ENCODE data around the gene PROC.

Gene PROC

DNA sequence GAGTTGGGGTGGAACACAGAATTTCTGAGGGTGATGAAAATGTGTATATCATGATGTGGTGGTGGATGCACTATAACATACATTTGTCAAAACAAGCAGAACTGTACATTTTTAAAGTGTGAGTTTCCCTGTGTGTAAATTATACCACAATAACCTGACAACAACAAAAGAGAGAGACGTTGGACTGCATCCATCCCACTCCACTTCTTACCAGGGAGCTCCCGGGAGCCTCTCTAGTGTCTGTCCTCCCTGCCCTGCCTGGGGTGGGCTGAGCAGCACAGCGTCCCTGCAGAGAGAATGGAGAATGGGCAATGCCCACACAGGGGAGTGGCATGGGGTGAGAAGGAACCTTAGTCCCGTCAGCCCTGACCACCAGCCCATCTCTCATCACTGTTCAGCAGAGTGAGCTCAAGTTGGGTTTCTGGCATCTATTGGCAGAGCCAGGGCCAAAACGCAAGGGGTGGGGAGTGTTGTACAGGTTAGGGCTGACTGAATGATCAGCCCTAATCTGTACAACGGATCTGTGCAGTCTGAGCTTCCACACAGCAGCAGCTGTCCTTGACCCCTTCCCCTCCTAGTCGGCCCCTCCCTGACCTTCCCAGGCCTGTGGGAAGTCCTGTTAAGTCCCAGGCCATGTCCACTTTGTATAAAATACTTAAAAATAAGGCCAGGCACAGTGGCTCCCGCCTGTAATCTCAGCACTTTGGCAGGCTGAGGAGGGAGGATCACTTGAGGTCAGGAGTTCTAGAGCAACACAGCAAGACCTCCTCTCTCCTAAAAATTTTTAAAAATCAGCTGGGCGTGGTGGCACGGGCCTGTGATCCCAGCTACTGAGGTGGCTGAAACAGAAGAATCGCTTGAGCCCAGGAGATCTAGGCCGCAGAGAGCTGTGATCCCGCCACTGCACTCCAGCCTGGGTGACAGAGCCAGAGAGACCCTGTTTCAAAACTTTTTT, 3.3 kb upstream of the PROC start:
- no peak for DNase-seq (ENCODE audit: low read depth)

DNA sequence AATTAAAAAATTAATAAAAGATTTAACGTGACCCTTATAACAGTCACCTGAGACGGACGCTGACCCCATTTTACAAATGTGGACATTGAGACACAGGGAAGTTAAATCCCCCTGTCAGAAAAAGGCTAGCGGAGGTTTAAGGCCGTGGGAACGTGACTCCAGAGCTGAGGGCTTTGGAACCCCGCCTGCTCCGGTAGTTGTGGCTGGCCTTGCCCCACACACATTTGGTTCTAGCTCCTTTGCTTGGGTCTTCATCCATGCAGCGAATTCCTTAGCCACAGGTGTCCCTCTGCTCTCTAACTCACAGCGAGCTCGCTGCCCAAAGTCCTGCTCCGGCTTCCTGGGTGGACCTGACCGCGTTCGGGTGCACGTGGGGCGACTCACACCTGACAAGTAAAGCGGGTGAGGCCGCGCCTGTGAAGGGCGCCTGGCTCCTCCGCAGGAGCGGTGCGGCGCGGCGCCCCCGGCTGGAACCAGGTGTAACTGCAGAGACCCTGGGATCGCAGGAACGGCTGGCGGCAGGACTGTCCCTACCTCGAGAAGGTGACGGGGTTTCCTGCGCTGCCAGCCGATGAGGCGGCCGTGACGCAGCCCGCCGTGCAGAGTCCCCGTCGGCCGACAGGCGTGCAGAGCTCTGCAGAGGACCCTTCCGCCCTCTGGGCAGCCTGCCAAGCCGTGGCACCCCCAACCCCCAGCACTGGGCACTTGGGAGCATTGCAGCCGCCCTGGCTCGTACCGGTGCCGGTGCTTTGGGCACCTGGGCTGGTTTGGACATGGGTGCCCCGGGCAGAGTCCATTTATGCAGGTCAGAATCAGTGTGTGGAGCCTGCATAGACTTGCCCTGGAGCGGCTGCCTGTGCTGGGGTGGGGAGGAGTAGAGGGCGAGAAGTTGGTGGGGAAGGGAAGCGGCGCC, 2.4 kb upstream of the PROC start:
- DNase-seq (ENCODE audit: low read depth): no peak

DNA sequence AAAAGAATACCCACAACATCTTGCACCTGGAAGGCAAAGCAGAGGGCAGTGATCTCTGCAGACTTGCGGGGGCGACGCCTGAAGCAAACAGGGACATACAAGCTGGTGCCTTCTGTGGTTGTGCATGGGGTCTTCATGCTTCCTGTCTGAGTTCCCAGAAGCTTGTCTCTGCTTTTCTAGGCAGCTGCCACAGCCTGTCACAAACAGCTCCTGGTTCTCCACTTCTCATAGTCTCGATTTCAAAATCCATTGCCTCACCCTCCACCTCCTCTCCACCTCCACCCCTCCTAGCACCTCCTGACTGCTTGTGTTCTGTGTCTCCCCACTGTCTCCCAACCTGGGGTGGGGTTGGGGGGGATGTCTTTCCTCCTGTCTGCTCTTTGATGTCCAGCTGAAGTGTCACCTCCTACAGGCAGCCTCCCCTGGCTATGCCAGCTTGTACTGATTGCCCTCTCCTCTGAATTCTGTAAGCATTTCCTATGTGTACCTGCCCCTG, 1.7 kb upstream of the PROC start:
- no peak for DNase-seq (ENCODE audit: low read depth)

DNA sequence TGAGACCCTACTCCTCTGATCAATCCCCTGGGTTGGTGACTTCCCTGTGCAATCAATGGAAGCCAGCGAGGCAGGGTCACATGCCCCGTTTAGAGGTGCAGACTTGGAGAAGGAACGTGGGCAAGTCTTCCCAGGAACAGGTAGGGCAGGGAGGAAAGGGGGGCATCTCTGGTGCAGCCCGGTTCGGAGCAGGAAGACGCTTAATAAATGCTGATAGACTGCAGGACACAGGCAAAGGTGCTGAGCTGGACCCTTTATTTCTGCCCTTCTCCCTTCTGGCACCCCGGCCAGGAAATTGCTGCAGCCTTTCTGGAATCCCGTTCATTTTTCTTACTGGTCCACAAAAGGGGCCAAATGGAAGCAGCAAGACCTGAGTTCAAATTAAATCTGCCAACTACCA, 821 bp upstream of the PROC start:
- DNase-seq (ENCODE audit: low read depth): no peak

DNA sequence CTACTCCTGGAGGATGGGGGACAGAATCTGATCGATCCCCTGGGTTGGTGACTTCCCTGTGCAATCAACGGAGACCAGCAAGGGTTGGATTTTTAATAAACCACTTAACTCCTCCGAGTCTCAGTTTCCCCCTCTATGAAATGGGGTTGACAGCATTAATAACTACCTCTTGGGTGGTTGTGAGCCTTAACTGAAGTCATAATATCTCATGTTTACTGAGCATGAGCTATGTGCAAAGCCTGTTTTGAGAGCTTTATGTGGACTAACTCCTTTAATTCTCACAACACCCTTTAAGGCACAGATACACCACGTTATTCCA, 844 bp downstream of the PROC start:
- DNase-seq (ENCODE audit: low read depth): no peak

DNA sequence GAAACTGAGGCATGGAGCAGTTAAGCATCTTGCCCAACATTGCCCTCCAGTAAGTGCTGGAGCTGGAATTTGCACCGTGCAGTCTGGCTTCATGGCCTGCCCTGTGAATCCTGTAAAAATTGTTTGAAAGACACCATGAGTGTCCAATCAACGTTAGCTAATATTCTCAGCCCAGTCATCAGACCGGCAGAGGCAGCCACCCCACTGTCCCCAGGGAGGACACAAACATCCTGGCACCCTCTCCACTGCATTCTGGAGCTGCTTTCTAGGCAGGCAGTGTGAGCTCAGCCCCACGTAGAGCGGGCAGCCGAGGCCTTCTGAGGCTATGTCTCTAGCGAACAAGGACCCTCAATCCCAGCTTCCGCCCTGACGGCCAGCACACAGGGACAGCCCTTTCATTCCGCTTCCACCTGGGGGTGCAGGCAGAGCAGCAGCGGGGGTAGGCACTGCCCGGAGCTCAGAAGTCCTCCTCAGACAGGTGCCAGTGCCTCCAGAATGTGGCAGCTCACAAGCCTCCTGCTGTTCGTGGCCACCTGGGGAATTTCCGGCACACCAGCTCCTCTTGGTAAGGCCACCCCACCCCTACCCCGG, 1.3 kb downstream of the PROC start:
- no peak for DNase-seq (ENCODE audit: low read depth)

DNA sequence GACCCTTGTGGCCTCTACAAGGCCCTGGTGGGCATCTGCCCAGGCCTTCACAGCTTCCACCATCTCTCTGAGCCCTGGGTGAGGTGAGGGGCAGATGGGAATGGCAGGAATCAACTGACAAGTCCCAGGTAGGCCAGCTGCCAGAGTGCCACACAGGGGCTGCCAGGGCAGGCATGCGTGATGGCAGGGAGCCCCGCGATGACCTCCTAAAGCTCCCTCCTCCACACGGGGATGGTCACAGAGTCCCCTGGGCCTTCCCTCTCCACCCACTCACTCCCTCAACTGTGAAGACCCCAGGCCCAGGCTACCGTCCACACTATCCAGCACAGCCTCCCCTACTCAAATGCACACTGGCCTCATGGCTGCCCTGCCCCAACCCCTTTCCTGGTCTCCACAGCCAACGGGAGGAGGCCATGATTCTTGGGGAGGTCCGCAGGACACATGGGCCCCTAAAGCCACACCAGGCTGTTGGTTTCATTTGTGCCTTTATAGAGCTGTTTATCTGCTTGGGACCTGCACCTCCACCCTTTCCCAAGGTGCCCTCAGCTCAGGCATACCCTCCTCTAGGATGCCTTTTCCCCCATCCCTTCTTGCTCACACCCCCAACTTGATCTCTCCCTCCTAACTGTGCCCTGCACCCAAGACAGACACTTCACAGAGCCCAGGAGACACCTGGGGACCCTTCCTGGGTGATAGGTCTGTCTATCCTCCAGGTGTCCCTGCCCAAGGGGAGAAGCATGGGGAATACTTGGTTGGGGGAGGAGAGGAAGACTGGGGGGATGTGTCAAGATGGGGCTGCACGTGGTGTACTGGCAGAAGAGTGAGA, 2.0 kb downstream of the PROC start:
- DNase-seq (ENCODE audit: low read depth): no peak

DNA sequence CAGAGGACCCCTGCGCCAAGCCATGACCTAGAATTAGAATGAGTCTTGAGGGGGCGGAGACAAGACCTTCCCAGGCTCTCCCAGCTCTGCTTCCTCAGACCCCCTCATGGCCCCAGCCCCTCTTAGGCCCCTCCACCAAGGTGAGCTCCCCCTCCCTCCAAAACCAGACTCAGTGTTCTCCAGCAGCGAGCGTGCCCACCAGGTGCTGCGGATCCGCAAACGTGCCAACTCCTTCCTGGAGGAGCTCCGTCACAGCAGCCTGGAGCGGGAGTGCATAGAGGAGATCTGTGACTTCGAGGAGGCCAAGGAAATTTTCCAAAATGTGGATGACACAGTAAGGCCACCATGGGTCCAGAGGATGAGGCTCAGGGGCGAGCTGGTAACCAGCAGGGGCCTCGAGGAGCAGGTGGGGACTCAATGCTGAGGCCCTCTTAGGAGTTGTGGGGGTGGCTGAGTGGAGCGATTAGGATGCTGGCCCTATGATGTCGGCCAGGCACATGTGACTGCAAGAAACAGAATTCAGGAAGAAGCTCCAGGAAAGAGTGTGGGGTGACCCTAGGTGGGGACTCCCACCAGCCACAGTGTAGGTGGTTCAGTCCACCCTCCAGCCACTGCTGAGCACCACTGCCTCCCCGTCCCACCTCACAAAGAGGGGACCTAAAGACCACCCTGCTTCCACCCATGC, 3.0 kb downstream of the PROC start:
- no peak for DNase-seq (ENCODE audit: low read depth)

DNA sequence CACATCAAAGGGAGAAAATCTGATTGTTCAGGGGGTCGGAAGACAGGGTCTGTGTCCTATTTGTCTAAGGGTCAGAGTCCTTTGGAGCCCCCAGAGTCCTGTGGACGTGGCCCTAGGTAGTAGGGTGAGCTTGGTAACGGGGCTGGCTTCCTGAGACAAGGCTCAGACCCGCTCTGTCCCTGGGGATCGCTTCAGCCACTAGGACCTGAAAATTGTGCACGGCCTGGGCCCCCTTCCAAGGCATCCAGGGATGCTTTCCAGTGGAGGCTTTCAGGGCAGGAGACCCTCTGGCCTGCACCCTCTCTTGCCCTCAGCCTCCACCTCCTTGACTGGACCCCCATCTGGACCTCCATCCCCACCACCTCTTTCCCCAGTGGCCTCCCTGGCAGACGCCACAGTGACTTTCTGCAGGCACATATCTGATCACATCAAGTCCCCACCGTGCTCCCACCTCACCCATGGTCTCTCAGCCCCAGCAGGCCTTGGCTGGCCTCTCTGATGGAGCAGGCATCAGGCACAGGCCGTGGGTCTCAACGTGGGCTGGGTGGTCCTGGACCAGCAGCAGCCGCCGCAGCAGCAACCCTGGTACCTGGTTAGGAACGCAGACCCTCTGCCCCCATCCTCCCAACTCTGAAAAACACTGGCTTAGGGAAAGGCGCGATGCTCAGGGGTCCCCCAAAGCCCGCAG, 3.8 kb downstream of the PROC start:
- no peak for DNase-seq (ENCODE audit: low read depth)

DNA sequence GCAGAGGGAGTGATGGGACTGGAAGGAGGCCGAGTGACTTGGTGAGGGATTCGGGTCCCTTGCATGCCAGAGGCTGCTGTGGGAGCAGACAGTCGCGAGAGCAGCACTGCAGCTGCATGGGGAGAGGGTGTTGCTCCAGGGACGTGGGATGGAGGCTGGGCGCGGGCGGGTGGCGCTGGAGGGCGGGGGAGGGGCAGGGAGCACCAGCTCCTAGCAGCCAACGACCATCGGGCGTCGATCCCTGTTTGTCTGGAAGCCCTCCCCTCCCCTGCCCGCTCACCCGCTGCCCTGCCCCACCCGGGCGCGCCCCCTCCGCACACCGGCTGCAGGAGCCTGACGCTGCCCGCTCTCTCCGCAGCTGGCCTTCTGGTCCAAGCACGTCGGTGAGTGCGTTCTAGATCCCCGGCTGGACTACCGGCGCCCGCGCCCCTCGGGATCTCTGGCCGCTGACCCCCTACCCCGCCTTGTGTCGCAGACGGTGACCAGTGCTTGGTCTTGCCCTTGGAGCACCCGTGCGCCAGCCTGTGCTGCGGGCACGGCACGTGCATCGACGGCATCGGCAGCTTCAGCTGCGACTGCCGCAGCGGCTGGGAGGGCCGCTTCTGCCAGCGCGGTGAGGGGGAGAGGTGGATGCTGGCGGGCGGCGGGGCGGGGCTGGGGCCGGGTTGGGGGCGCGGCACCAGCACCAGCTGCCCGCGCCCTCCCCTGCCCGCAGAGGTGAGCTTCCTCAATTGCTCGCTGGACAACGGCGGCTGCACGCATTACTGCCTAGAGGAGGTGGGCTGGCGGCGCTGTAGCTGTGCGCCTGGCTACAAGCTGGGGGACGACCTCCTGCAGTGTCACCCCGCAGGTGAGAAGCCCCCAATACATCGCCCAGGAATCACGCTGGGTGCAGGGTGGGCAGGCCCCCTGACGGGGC, 4.6 kb downstream of the PROC start:
- DNase-seq (ENCODE audit: low read depth): no peak

DNA sequence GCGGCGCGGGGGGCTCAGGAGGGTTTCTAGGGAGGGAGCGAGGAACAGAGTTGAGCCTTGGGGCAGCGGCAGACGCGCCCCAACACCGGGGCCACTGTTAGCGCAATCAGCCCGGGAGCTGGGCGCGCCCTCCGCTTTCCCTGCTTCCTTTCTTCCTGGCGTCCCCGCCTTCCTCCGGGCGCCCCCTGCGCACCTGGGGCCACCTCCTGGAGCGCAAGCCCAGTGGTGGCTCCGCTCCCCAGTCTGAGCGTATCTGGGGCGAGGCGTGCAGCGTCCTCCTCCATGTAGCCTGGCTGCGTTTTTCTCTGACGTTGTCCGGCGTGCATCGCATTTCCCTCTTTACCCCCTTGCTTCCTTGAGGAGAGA, 5.2 kb downstream of the PROC start:
- no peak for DNase-seq (ENCODE audit: low read depth)

DNA sequence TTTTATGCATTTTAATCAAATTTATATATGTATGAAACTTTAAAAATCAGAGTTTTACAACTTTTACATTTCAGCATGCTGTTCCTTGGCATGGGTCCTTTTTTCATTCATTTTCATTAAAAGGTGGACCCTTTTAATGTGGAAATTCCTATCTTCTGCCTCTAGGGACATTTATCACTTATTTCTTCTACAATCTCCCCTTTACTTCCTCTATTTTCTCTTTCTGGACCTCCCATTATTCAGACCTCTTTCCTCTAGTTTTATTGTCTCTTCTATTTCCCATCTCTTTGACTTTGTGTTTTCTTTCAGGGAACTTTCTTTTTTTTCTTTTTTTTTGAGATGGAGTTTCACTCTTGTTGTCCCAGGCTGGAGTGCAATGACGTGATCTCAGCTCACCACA, 5.7 kb downstream of the PROC start:
- DNase-seq (ENCODE audit: low read depth): no peak

DNA sequence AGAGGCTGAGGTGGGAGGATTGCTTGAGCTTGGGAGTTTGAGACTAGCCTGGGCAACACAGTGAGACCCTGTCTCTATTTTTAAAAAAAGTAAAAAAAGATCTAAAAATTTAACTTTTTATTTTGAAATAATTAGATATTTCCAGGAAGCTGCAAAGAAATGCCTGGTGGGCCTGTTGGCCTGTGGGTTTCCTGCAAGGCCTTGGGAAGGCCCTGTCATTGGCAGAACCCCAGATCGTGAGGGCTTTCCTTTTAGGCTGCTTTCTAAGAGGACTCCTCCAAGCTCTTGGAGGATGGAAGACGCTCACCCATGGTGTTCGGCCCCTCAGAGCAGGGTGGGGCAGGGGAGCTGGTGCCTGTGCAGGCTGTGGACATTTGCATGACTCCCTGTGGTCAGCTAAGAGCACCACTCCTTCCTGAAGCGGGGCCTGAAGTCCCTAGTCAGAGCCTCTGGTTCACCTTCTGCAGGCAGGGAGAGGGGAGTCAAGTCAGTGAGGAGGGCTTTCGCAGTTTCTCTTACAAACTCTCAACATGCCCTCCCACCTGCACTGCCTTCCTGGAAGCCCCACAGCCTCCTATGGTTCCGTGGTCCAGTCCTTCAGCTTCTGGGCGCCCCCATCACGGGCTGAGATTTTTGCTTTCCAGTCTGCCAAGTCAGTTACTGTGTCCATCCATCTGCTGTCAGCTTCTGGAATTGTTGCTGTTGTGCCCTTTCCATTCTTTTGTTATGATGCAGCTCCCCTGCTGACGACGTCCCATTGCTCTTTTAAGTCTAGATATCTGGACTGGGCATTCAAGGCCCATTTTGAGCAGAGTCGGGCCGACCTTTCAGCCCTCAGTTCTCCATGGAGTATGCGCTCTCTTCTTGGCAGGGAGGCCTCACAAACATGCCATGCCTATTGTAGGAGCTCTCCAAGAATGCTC, 6.6 kb downstream of the PROC start:
- no peak for DNase-seq (ENCODE audit: low read depth)

DNA sequence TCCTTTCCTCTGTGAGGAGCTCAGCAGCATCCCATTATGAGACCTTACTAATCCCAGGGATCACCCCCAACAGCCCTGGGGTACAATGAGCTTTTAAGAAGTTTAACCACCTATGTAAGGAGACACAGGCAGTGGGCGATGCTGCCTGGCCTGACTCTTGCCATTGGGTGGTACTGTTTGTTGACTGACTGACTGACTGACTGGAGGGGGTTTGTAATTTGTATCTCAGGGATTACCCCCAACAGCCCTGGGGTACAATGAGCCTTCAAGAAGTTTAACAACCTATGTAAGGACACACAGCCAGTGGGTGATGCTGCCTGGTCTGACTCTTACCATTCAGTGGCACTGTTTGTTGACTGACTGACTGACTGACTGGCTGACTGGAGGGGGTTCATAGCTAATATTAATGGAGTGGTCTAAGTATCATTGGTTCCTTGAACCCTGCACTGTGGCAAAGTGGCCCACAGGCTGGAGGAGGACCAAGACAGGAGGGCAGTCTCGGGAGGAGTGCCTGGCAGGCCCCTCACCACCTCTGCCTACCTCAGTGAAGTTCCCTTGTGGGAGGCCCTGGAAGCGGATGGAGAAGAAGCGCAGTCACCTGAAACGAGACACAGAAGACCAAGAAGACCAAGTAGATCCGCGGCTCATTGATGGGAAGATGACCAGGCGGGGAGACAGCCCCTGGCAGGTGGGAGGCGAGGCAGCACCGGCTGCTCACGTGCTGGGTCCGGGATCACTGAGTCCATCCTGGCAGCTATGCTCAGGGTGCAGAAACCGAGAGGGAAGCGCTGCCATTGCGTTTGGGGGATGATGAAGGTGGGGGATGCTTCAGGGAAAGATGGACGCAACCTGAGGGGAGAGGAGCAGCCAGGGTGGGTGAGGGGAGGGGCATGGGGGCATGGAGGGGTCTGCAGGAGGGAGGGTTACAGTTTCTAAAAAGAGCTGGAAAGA, 7.6 kb downstream of the PROC start:
- DNase-seq (ENCODE audit: low read depth): no peak

DNA sequence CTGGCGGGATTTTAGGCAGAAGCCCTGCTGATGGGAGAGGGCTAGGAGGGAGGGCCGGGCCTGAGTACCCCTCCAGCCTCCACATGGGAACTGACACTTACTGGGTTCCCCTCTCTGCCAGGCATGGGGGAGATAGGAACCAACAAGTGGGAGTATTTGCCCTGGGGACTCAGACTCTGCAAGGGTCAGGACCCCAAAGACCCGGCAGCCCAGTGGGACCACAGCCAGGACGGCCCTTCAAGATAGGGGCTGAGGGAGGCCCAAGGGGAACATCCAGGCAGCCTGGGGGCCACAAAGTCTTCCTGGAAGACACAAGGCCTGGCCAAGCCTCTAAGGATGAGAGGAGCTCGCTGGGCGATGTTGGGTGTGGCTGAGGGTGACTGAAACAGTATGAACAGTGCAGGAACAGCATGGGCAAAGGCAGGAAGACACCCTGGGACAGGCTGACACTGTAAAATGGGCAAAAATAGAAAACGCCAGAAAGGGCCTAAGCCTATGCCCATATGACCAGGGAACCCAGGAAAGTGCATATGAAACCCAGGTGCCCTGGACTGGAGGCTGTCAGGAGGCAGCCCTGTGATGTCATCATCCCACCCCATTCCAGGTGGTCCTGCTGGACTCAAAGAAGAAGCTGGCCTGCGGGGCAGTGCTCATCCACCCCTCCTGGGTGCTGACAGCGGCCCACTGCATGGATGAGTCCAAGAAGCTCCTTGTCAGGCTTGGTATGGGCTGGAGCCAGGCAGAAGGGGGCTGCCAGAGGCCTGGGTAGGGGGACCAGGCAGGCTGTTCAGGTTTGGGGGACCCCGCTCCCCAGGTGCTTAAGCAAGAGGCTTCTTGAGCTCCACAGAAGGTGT, 8.5 kb downstream of the PROC start:
- DNase-seq (ENCODE audit: low read depth): no peak

DNA sequence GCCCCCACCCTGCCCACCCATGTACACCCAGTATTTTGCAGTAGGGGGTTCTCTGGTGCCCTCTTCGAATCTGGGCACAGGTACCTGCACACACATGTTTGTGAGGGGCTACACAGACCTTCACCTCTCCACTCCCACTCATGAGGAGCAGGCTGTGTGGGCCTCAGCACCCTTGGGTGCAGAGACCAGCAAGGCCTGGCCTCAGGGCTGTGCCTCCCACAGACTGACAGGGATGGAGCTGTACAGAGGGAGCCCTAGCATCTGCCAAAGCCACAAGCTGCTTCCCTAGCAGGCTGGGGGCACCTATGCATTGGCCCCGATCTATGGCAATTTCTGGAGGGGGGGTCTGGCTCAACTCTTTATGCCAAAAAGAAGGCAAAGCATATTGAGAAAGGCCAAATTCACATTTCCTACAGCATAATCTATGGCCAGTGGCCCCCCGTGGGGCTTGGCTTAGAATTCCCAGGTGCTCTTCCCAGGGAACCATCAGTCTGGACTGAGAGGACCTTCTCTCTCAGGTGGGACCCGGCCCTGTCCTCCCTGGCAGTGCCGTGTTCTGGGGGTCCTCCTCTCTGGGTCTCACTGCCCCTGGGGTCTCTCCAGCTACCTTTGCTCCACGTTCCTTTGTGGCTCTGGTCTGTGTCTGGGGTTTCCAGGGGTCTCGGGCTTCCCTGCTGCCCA, 9.3 kb downstream of the PROC start:
- DNase-seq (ENCODE audit: low read depth): no peak
